ENCODE data around the gene ETV3.

GRCh38 chr1:157168015-157168414 lies 29.8 kb upstream of the ETV3 start:
- TF ChIP-seq POLR2AphosphoS5 (IDR thresholded peaks at IDR 0.05), result no peak
- TF ChIP-seq CTCF (IDR thresholded peaks at IDR 0.05), result no peak

Measured in gastroesophageal sphincter (tissue), 3 donors.